Gastroesophageal sphincter (tissue), 3 donors: ENCODE data around the gene TMCC1.

Experiments
- CTCF ChIP-seq, 4 experiments: fragments of 200-600 bp in 2 of 4; fragments of 450-650 bp in 2 of 4; sonication (generic) in 1 of 4; IDR thresholded peaks; one replicate each; pipeline ENCODE4 v1.5.1; 2017 to 2019; ENCODE audit warnings: antibody characterized with exemption in 4 of 4, mild to moderate bottlenecking in 2 of 4, moderate library complexity in 2 of 4
- EP300 ChIP-seq: sonication (generic); formaldehyde crosslinking; IDR thresholded peaks from one replicate; pipeline ENCODE4 v1.6.1; 2017; ENCODE audit warnings: antibody characterized with exemption, mild to moderate bottlenecking
- POLR2A ChIP-seq, 2 donors: fragments of 450-650 bp; IDR thresholded peaks; one replicate each; pipeline ENCODE4 v1.6.1; 2017; ENCODE audit warnings: antibody characterized with exemption in 2 of 2, mild to moderate bottlenecking in 2 of 2, moderate library complexity in 1 of 2

GRCh38 chr3:129699199-129699598 lies 194.3 kb downstream of the TMCC1 start:
- TF ChIP-seq EP300, result no peak
- no peak for TF ChIP-seq POLR2A (IDR thresholded peaks at IDR 0.05)
- TF ChIP-seq CTCF (IDR thresholded peaks at IDR 0.05), result no peak
